ENCODE measurements around the gene GRIN2B.

Gene GRIN2B

GRCh38 chr12:13981296-13981962 is at the start of gene GRIN2B:
Gene GRIN2B (minus strand): TSS chr12:13981602. CDS start chr12:13866208, 115,394 bp downstream.
- no peak for DNase-seq

DNA sequence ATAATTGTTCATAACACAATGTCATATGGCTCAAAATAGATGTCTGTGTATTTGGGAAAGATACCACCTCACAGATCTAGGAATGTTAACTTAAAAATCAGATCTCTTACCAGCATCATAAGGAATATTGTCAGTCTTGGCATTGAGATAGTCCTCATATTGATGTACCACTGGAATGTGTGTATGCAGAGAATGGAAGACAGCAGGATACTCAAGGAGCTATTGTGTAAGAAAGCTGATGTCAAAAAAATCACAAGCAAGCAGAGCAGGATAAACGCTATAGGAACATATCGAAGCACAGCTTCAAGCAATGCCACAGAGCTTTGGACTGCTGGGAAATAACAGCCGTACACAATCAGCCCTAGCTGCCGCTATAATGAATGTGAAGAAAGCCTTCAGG is 45.1 kb upstream of the GRIN2B start:
- no peak for DNase-seq

- DNase-seq, result no peak
These were observed 43.2 kb upstream of the GRIN2B start for GRCh38 chr12:14024591-14024990.

DNA sequence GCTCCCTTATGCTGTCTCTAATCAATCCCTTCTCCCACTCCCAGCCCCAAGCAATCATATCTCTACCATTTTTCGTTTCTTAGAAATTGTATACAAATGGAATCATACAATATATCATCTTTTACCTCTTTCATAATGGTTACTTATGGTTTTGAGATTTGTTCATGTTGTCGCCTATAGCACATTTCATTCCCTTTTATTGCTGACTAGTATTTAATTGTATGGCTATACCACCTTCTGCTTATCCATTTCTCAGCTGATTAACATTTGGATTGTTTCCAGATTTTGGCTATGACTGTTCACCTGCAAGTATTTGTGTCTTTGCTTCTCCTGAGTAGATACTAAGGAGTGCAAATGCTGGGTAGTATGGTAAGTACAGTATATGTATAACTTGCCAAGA is 36.7 kb upstream of the GRIN2B start:
- no peak for DNase-seq

- DNase-seq, result no peak
These were observed 29.6 kb upstream of the GRIN2B start for GRCh38 chr12:14010989-14011388.

- no peak for DNase-seq
These were observed 26.2 kb upstream of the GRIN2B start for GRCh38 chr12:14007639-14008038.

GRCh38 chr12:13992585-13992984 is 11.2 kb upstream of the GRIN2B start:
- DNase-seq, result no peak

- no peak for DNase-seq
These were observed 10.7 kb upstream of the GRIN2B start for GRCh38 chr12:13992106-13992505.

DNA sequence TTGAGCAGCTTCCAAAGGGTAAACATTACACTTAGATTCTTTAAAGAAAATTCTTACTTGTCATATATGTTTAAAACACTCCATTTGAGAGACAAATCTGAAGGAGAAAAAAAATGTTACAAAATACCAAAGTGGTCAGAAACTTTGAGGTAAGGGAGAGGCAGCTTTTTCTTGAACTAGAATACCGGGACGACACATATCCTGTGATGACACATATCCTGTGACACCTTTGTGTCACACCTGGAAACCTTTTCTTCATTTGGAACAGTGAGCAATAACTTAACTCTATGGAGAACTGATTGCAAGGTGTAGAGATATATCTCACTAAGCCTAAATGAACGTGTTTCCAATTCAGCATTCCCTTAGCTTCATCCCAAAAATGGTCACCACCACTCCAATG is 4.6 kb upstream of the GRIN2B start:
- no peak for DNase-seq

DNA sequence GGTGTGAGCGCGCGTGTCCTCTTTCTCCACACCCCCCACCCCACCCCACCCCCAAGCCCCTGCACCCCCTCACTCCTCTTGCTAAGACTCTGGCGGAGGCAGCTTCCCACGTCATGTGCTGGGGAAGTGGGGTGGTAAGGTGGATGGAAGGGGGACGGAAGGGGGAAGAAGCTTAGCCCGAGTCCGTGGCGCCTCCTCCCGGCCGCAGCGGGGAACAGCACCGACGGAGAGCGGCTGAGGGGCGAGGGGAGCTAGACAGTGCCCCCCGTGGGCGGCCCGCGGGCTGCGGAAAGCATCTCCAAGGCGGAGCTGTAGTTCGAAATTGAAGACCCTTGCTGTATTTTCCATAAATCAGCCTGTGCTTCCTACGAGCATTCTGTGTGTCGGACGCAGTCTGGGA is 588 bp upstream of the GRIN2B start:
- no peak for DNase-seq

- no peak for DNase-seq
These were observed 685 bp downstream of the GRIN2B start for GRCh38 chr12:13980538-13981295.

DNA sequence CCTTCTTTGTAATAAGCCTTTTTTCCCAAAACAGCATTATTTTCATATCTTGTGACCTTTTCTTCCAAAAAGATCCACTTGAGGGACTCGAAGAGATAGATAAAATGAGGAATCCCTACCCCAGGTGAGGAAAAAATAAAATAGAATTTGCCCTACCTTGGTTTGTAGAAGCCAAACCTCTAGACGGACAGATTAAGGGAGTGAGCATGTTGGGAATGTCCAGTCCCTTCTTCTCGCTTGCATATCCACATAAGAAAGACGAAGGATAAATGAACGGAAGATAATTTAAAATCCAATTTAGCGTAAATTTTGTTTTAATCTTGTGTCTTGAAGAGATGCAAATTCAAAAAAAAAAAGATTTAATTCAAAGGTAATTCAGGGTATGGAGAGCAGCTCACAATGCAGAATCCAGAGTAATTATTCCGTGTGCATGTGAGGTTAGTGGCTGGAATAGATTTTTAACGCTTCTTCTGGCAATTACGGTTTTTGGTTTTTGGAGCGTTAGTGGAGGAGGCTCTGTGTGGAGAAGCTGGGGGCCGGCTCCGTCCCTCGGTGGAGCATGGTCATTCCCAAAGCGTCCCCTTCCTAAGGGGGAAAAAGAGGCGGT is 1.5 kb downstream of the GRIN2B start:
- DNase-seq, result no peak

- no peak for DNase-seq
These were observed 2.5 kb downstream of the GRIN2B start for GRCh38 chr12:13978876-13979275.

GRCh38 chr12:13976880-13977279 is 4.5 kb downstream of the GRIN2B start:
- DNase-seq, result no peak

- no peak for DNase-seq
These were observed 5.3 kb downstream of the GRIN2B start for GRCh38 chr12:13976028-13976584.

- DNase-seq, result no peak
These were observed 7.4 kb downstream of the GRIN2B start for GRCh38 chr12:13973996-13974395.

GRCh38 chr12:13970803-13971202 is 10.6 kb downstream of the GRIN2B start:
- DNase-seq, result no peak

DNA sequence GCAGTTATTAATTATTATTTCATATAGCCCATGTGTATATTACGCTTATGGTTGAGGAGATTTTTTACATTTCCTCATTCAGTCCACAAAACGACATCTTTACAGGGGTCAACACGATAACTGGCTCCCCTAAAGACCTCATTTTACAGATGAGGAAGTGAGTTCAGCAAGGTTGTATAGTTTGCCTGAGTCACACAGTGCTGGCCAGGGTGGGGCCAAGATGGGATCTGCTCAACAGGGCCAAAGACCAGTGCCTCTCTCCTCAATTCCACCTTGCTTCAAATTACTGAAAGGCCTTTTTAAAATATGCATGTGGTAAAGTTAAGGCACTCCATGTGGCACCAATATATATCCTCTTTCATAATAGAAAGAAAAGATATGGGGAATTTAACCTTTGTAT is 13.1 kb downstream of the GRIN2B start:
- no peak for DNase-seq

DNA sequence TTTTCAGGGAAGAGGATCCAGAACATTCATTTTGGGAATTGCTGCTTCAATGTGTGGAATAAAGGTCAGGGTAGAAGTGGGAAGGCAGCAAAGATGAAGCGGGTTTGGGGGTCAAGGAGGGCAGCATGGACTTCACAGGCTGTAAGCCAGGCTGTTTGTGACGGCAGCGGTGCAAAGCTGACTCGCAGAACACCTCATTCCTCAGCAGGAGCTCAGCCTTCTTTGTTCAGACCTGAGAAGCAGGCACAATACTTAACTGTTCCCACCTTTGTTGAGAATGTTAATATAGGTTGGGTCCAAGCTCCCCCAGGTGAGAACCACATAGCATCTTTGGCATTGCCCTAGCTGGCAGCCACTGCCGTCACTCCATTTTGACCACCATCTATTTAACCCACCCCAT is 16.7 kb downstream of the GRIN2B start:
- no peak for DNase-seq

DNA sequence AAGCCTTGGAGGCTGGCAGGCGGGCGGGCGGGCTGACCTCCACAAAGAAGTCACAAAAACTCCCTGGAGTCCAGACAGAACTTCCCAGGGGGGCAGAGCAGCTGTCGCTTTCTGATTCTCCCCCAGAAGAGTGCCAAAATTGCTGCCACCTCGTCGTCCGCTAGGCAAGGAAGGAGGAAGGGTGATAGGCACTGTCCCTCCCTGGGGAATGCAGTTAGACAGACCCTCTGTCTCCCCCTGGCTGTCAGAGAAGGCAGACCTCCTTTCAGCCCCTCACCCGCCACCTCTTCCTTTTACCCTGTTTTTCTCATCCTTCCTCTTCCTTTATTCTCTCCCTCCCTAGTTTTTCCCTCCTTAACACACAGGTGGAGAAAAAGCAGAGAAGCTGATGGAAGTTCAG is 18.7 kb downstream of the GRIN2B start:
- DNase-seq, result no peak

DNA sequence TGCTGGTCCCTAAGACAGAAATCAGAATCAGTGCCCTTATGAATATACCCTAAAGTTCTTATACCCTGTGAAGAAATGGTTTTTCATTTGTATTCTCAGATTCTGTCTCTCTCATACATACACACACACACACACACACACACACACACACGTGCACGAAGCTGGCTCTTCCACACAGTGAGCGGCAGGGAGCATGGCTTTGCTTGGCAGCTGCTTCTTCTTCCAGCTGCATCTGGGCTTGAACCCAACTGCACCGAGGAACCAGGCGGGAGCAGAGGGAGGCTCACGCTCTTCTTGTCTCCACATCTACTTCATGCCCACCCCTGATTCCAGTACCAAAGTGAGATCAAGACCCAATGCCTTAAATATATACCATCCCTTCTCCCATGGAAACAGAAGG is 19.4 kb downstream of the GRIN2B start:
- no peak for DNase-seq

DNA sequence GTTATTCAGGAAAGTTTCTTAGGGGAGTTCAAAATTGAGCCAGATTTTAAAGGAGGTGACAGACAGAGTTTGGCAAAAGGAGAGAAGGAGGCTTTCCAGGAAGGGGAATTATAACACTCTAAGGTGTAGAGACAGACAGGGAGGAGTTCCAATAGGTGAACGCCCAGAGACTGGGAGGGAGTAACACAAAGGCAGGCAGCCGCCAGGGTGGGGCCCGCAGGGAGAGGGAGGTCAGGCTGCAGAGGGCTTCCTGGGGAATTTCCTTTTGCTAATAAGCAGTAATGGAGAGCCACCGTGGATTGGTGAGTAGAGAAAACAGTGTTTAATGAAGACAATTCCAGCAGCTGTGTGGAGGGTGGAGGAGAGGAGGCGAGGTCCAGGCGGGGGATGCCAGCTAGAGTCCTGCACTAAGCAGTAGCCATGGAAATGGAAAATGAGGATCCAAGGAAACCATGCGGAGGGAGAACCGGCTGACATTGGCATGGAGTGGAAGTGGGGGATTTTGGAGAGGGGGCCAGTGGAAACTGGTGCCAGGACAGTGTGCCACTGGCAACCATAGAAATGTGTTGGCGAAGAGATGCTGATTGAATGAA is 22.2 kb downstream of the GRIN2B start:
- no peak for DNase-seq

DNA sequence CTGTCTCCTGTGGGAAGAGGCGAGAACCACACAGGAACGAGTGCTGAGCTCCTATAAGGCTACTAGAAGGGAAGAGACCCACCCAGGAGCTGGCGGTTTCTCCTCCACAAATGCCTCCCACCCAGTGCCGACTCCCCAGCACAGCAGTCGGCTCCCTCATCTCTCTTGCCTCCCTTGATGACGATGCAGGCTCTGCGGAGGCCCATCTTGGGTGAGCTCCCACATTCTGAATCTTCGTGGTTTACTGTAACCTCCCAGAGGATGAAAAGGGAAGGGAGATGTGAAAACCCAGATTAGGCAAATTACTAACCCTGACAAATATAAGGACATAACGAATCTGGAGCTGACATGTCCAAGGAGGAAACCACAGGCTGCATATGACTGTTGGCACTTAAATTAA is 23.8 kb downstream of the GRIN2B start:
- DNase-seq, result no peak
